NOMO-1 (cell line): Measurements from ENCODE around the gene HOGA1.
"Not testable (repeated sequence)": the region's sequence is repeated elsewhere in the genome, so short reads cannot be mapped to it uniquely, and the experiment has no call there.

Source experiments
- DNase-seq, 2 experiments: peaks; one replicate each; lab custom pipeline; 2025; ENCODE audit not compliant: unreplicated experiment in 2 of 2; lab: John Stamatoyannopoulos, UW

The HOGA1 gene

DNA sequence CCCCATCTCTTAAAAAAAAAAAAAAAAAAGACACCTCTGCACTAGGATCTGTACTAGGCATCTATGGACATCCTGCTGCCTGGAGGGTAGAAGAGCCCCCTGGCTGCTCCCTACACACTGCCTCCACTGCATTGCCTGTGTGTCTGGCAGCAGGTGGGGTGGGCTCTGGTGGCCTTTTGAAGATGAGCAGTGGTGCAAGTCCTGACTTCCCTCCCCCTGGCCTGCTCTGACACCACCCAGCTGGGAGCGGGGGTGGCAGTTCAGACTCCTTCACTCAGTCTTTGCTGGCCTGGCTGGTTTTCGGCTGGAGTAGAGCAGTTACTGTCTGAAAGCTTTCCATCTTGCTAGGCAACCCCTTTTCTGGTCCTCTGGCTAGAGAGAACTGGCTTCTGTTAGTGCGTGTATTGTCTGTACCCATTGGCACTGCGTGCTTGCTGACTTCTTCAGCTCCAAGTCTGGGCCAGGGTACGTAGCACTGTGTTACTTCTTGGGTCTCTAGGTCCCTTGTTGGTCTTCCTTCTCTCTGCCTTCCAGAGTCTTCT, 23.0 kb downstream of the HOGA1 start:
- DNase-seq, result no peak

GRCh38 chr10:97608991-97609561, 24.9 kb downstream of the HOGA1 start:
- no peak for DNase-seq

- no peak for DNase-seq
Measured at GRCh38 chr10:97611473-97611872, 27.3 kb downstream of the HOGA1 start.

DNA sequence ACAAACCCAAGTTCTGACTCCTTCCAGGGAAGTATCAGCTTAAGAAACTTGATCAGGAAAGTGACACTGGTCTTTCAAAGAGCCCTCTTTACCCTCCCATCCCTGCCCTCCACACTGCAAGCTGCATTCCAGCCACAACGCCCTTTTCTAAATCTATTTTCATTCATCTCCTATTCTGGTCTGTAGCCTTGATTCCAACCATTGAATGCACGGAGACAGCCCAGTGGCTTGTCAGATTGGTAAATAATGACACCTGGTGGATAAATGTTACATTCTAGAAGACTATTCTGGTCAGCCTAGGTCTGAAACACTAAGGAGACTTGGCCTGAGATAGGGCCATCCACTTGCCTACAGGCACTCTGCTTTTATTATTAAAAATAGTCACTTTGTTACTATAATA, 28.2 kb downstream of the HOGA1 start:
- peak in 1 of 2 experiments; percentile 32 for DNase-seq

- DNase-seq, result no peak
Measured at GRCh38 chr10:97618285-97618684, 34.1 kb downstream of the HOGA1 start.

- DNase-seq, result no peak
Measured at GRCh38 chr10:97618733-97619132, 34.5 kb downstream of the HOGA1 start.

- no peak for DNase-seq
Measured at GRCh38 chr10:97623277-97623676, 39.1 kb downstream of the HOGA1 start.

DNA sequence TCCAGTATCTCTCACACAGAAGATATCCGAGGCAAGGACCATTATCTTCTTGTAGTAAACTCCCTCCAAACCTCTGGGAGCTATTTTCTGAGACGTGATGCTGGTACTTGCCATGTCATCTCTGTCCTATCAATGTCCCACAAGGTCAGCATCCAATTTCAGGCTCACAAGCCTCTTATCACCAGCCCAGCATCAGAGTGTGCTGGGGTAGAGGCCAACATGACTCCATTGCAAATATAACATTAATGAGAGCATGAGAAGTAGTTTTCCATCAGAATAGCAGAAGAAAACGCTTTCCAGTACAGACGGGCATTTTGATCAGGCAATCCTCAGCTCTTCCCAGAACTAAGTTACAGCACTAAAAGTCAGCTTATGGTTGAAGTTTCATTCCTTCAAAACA, 43.5 kb downstream of the HOGA1 start:
- no peak for DNase-seq

DNA sequence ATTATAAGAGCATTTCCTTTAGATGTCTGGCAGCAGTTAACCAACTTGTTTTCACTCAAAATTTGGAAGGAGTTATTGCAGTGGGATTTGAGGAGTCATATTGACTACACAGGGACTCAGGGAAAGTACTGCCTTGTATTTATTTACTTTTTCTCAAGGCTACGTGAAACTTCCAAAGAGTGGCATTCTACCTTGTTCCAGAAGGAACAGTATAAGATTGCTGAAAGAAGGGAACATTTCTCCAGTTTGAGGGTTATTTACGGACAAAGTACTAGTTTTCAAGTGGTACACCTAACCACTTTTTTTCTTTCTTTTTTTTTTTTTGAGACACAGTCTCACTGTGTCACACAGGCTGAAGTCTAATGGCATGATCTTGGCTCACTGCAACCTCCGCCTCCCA, 44.0 kb downstream of the HOGA1 start:
- DNase-seq, result no peak

DNA sequence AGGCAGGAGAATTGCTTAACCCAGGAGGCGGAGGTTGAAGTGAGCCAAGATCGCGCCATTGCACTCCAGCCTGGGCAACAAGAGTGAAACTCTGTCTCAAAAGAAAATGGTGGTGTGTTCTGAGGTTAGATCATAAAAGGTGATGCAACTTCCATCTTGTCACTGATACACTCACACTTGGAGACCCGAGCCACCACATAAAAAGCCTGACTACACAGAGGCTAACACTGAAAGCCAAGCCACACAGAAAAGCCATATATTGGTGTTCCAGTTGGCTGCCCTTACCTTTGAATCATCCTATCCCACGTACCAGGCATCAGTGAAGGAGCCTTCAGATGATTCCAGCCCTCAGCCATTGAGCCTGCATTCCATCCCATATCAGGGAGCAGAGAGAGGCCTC, 45.1 kb downstream of the HOGA1 start:
- DNase-seq, result no peak

DNA sequence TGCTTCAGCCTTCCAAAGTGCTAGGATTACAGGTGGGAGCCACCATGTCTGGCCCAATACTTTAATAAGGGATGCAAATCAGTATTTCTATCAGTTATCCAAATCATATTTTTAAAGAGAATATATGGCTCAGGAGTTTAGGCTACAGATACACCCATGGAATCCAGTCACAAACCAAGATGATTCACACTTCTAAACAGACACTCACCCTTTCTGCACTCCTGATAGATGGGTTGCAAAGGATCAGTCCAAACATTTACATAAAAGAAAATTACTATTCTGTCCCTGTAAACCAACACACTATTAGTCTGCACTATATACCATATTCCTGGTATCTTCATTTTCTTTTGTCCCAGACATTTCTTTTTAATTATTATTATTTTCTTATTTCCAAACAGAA, 46.9 kb downstream of the HOGA1 start:
- no peak for DNase-seq

DNA sequence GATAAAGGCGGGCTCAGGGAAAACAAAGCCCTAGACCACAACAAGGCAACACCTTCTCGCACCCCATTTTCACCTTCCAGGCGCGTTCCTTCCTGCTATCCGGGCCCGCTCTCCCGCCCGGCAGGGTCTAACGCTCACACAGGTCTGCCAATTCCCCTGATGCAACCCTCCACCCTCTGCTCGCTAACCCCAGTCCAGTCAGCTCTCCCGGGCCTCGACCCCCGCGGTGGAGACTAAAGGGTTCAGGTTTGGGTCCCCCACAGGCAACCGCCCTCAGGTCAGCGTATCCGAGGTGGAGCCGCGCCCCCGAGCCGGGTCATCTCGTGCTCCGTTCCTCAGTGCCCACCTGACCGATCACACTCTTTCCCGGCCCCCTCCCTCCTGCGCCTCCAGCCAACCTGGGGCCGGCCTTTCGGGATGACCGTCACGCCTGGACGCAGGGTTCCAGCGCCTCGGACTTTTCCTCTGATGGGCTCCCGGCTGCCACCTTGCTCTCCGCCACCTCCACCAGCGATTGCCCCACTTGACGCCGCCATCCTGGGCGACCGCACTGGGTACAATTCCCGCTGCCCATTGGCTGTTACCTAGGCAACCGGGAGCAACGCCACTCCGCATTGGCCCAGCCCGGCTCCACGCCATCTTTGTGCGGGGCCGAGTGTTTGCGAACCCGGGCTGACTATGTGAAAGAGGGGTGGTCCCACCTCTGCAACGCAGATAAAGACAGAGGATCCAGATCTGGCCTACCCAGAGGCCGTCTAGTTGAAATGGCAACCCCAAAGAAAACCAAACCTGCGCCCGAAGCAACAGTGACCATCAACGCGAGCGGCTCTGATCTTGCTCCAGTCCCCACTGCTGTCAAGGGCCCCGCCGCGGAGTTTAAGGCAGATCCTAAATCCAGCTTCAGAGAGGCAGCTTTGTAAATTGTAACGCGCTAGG, 49.0 kb downstream of the HOGA1 start, which contains the start of gene MORN4:
TSS of gene MORN4 (minus strand) at position 552 of the 936 bp plus-strand sequence. CDS start 13,847 bp downstream, outside the sequence.
- DNase-seq, result peak; percentile 92 to 93

GRCh38 chr10:97633921-97634320, 49.7 kb downstream of the HOGA1 start:
- DNase-seq, result no peak

DNA sequence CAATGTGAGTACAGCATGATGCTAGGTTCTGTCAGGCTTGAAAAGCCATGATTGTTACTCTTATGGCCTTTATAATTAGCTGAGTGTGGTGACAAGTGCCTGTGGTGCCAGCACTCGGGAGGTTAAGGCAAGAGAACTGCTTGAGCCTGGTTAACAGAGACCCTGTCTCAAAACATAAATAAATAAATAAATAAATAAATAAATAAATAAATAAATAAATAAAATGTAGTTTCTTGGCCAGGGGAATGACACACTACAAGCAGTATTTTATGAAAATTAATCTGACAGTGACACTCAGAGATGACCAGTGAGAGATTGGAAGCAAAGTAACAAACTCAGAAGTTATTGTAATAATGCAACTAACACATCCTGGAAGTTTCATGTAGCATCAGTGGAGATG, 51.4 kb downstream of the HOGA1 start:
- no peak for DNase-seq

- not testable (repeated sequence) for DNase-seq
Measured at GRCh38 chr10:97639090-97639489, 54.9 kb downstream of the HOGA1 start.

DNA sequence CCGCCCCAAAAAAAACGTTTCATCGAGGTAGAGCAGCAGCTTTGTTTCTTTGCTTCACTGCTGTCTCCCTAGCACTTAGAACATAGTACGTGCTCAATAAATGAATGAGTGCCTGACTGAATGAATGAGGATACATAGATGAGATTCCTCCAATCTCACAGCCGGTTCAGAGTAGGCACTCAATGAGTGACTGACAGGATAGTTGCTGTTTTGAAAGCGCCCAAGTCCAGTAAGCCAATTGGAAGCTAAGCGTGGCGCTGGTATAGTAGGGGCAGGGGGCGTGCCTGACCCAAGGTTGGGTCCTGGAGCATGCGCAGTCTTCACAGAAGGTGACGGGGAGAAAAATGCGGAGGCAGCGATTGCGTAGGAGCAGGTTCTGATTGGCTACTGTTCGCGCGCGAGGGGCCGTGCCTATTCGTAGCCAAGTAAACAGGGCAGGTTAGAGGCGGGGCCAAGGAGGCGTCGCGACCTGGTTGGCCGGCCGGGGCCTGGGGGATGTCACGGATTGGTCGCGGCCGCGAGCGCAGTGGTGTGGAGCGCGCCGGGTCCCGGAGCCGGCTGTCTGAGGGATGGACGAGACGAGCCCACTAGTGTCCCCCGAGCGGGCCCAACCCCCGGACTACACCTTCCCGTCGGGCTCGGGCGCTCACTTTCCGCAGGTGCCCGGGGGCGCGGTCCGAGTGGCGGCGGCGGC, 56.1 kb downstream of the HOGA1 start, which contains the start of gene PI4K2A:
TSS of gene PI4K2A (plus strand) at position 498 of the 694 bp plus-strand sequence. CDS start at position 570, 72 bp downstream.
- DNase-seq, result peak; percentile 98 to 99

DNA sequence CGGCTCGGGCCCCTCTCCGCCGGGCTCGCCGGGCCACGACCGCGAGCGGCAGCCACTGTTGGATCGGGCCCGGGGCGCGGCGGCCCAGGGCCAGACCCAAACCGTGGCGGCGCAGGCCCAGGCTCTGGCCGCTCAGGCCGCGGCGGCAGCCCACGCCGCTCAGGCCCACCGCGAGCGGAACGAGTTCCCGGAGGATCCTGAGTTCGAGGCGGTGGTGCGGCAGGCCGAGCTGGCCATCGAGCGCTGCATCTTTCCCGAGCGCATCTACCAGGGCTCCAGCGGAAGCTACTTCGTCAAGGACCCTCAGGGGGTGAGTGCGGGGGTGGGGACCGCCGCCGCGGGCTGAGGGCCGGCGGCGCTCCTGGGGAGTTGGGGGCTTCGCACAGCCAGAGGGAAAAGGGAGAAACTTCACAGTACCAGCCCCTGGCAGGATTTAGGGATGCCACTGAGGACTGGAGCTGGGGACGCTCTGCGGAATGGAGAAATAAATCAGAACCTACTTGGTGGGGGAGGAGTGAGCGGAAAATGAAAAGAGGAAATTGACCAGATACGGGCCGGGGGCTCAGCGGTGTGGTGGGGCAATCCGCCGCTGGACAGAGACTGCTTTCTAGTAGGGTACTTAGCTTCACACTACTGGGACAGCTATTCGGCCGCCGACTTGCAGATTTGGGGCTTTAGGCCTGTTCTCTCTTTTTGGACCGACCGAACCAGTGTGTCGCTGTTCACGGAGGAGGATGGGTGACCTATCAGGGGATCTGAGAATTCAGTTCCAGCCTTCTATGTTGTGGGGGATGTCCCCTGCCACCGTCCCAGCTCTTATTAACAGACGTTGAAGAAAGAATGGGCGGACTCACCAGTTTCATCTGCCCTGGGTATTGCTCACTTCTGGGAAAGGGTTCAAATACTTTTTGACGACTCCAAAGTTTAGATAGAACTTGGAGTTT, 57.0 kb downstream of the HOGA1 start:
- DNase-seq, result peak; percentile 43 to 74

DNA sequence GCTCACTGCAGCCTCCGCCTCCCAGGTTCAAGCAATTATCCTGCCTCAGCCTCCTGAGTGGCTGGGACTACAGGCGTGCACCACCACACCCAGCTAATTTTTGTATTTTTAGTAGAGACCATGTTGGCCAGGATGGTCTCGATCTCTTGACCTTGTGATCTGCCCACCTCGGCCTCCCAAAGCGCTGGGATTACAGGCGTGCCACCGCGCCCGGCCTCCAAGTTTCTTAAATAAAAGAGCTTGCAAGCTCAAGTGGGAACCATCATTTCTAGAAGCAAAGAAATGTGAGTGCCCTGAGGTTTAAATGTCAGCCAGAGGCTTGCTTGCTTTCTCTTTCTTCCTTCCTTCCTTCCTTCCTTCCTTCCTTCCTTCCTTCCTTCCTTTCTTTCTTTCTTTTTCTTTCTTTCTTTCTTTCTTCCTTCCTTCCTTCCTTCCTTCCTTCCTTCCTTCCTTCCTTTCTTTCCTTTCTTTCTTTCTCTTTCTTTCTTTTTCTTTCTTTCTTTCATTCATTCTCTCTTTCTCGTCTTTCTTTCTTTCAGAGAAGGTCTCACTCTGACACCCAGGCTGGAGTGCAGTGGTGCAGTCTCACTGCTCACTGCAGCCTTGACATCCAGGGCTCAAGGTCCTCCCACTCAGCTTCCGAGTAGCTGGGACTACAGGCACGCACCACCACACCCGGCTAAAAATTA, 58.4 kb downstream of the HOGA1 start:
- not testable (repeated sequence) for DNase-seq

DNA sequence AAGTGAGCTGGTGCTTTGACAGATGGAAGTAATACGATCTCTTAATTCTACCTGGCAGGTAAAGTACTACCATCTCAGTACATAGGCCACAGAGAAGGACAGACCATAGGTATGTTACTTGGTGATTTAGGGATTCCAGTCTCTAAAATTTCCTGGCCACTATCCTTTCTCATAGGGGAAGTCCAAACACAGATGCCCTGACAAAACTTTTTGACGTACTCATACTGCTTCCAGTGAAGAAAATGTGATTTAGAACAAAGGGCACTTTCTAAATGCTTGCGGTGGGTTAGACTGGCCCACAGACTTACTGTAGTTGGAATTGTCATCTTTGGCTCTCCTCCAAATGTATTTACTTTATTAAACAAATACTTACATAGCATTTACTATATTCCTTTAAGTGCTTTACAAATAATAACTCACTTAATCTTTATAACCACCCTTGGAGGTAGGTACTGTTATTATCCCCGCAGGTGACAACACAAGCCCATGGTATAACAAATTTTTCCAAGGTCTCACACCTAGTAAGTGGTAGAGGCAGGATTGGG, 59.3 kb downstream of the HOGA1 start:
- DNase-seq, result no peak
